Vagina (tissue), 2 donors: ENCODE results near the gene ATP5MG. TPM values are rescaled to one million over a fixed set of nuclear protein-coding genes. Genes with fewer than 3 reads are reported as not detected.
"Not testable (repeated sequence)": the region's sequence is repeated elsewhere in the genome, so short reads cannot be mapped to it uniquely, and the experiment has no call there.

ENCODE experiments used
- DNase-seq, 2 donors: peaks; one replicate each; pipeline ENCODE4 v3.0.0-alpha.2; 2017; ENCODE audit errors: extremely low spot score in 2 of 2
- H3K27ac ChIP-seq: fragments of 200-600 bp; sonication (generic); one replicate; pipeline ENCODE4 v1.5.1; 2019
- H3K27me3 ChIP-seq: fragments of 200-600 bp; sonication (generic); one replicate; pipeline ENCODE4 v1.5.1; 2019
- H3K36me3 ChIP-seq, 2 donors: fragments of 200-600 bp; sonication (generic); one replicate each; pipeline ENCODE4 v1.5.1; 2017 to 2019
- H3K4me1 ChIP-seq: fragments of 200-600 bp; sonication (generic); one replicate; pipeline ENCODE4 v1.5.1; 2019
- H3K4me3 ChIP-seq, 2 donors: fragments of 200-600 bp; sonication (generic); 1 replicate in 1 of 2; 2 replicates in 1 of 2; pipeline ENCODE4 v1.5.1; 2016 to 2019
- H3K9me3 ChIP-seq: fragments of 200-600 bp; sonication (generic); one replicate; pipeline ENCODE4 v1.5.1; 2019
- POLR2A ChIP-seq, 2 donors: fragments of 450-650 bp; IDR thresholded peaks; one replicate each; pipeline ENCODE4 v1.6.1; 2017; ENCODE audit warnings: antibody characterized with exemption in 2 of 2, mild to moderate bottlenecking in 2 of 2, moderate library complexity in 2 of 2
- POLR2AphosphoS5 ChIP-seq, 2 donors: sonication (generic); formaldehyde crosslinking; IDR thresholded peaks; one replicate each; pipeline ENCODE4 v1.9.0; 2017; ENCODE audit warnings: antibody characterized with exemption in 2 of 2, mild to moderate bottlenecking in 2 of 2, low read depth in 1 of 2; ENCODE audit not compliant: insufficient read depth in 1 of 2
- intact Hi-C: fragments of 100-400 bp; cut with DNase I; formaldehyde crosslinking; loops from one replicate; pipeline ENCODE4 v1.15.1; 2023
- total RNA-seq: library from RNA; depleted of rRNA; stranded (reverse); fragments of >200 nt; gene quantifications from one replicate; pipeline ENCODE4 v1.2.3, GENCODE V29; 2016
- TF ChIP-seq, protein P1 (sequence below), 3 experiments: fragments of 450-650 bp in 2 of 3; fragments of 200-600 bp in 1 of 3; sonication (generic) in 1 of 3; IDR thresholded peaks; one replicate each; pipeline ENCODE4 v1.5.1; 2017 to 2019; ENCODE audit warnings: antibody characterized with exemption in 3 of 3, mild to moderate bottlenecking in 2 of 3, moderate library complexity in 2 of 3

The ATP5MG gene
- total RNA-seq, 1 donor from 2014 or later, result 169 TPM

DNA sequence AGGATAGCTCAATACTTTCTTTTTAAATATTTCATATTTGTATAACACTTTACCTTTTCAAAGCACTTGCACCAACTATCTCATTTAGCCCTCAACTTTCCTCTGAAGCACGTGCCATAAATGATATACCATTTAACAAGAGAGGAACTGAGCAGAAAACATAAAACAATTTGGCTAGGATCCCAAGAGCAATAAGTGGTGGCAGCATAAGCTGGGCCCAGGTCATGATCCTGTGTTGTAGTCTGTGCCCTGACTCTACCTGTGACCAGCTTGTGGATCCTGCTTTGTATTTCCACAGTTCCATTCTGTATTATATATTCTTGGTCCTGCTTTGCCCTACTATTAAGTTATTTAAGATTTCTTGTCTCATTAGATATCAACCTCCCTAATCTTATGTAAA, 11.5 kb downstream of the ATP5MG start:
- intact Hi-C loops, result no loop called here
- DNase-seq, result no peak
- TF ChIP-seq POLR2A (IDR thresholded peaks at IDR 0.05) (no peak), POLR2AphosphoS5 (IDR thresholded peaks at IDR 0.05; ENCODE audit: insufficient read depth in 1 of 2, low read depth in 1 of 2) (no peak)
- TF ChIP-seq, protein P1, sequence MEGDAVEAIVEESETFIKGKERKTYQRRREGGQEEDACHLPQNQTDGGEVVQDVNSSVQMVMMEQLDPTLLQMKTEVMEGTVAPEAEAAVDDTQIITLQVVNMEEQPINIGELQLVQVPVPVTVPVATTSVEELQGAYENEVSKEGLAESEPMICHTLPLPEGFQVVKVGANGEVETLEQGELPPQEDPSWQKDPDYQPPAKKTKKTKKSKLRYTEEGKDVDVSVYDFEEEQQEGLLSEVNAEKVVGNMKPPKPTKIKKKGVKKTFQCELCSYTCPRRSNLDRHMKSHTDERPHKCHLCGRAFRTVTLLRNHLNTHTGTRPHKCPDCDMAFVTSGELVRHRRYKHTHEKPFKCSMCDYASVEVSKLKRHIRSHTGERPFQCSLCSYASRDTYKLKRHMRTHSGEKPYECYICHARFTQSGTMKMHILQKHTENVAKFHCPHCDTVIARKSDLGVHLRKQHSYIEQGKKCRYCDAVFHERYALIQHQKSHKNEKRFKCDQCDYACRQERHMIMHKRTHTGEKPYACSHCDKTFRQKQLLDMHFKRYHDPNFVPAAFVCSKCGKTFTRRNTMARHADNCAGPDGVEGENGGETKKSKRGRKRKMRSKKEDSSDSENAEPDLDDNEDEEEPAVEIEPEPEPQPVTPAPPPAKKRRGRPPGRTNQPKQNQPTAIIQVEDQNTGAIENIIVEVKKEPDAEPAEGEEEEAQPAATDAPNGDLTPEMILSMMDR (IDR thresholded peaks at IDR 0.05), result no peak
- Histone ChIP-seq H3K9me3 (no peaks in the 10 kb centered on the region), H3K27ac (no peak overlapping the region), H3K4me1 (no peaks in the 10 kb centered on the region), H3K4me3 (no peak overlapping the region), H3K36me3 (peaks cover 0 to 11% of the 10 kb centered on the region in 2 donors), H3K27me3 (no peaks in the 10 kb centered on the region)

DNA sequence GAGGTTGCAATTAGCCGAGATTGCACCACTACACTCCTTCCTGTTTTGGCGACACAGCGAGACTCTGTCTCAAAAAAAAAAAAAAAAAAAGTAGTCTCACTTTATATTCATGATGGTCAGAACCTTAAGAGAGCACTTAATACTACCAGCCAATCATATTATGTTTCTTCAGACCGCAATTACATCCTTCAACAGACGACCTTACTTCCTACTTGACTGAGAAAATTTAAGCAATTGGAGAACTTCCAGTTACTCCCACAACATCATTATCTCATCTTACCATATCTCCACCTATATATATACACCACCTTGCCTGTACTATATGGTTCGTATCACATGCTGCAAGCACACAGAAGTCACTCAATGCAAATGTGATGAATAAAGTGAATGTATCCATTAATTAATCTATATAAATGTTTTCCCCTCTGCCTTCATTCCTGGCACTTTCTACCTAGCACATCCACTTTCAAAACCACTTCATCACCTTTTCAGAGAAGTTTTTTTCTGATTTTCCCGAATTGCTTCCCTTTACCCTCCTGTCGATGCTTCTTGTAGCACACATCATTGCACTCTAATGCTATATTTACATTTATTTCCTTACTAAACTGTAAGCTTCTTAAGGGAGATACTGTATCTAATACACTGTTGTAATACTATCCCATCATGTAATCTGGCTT, 13.8 kb downstream of the ATP5MG start:
- Histone ChIP-seq H3K9me3 (no peaks in the 10 kb centered on the region), H3K36me3 (no peaks in the 10 kb centered on the region), H3K27me3 (no peaks in the 10 kb centered on the region), H3K4me3 (no peak overlapping the region), H3K27ac (no peak overlapping the region), H3K4me1 (no peaks in the 10 kb centered on the region)
- TF ChIP-seq, protein P1 (IDR thresholded peaks at IDR 0.05), result no peak
- no peak for TF ChIP-seq POLR2A (IDR thresholded peaks at IDR 0.05)
- TF ChIP-seq POLR2AphosphoS5 (IDR thresholded peaks at IDR 0.05; ENCODE audit: insufficient read depth in 1 of 2, low read depth in 1 of 2), result no peak
- intact Hi-C loops, result no loop called here
- DNase-seq, result no peak

DNA sequence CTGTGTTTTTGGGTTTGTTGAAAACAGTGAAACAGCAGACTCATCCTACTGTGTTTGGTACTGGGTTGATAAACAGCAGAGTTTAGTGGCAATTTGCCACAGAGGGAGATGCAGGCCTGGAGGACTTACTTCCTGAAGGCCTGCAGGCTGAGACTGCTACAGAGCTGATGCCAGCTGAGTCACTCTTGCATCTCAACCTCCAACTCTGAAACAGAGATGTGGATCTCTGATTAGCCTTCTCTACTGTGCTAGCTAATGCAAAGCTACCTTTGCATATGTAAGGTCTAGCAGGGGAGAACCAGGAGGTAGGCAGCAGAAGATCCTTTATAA, 14.3 kb downstream of the ATP5MG start:
- no peak for DNase-seq
- Histone ChIP-seq H3K4me1 (no peaks in the 10 kb centered on the region), H3K27me3 (no peaks in the 10 kb centered on the region), H3K27ac (no peak overlapping the region), H3K9me3 (no peaks in the 10 kb centered on the region), H3K36me3 (no peaks in the 10 kb centered on the region), H3K4me3 (no peak overlapping the region)
- TF ChIP-seq POLR2A (IDR thresholded peaks at IDR 0.05), result no peak
- TF ChIP-seq POLR2AphosphoS5 (IDR thresholded peaks at IDR 0.05; ENCODE audit: insufficient read depth in 1 of 2, low read depth in 1 of 2), result peak in 1 of 2 donors; percentile 8
- intact Hi-C loops, result no loop called here

DNA sequence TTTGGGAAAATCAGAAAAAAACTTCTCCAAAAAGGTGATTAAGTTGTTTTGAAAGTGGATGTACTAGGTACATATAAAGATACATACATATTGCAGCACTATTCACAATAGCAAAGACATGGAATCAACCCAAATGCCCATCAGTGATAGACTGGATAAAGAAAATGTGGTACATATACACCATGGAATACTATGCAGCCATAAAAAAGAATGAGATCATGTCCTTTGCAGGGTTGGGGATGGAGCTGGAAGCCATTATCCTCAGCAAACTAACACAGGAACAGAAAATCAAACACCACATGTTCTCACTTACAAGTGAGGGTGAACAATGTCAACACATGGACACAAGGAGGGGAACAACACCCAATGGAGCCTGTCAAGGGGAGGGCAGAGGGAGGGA, 15.5 kb downstream of the ATP5MG start:
- H3K4me3 ChIP-seq, H3K27ac ChIP-seq, intact Hi-C loops, H3K27me3 ChIP-seq, H3K9me3 ChIP-seq, DNase-seq, H3K4me1 ChIP-seq, H3K36me3 ChIP-seq: not testable (repeated sequence)

DNA sequence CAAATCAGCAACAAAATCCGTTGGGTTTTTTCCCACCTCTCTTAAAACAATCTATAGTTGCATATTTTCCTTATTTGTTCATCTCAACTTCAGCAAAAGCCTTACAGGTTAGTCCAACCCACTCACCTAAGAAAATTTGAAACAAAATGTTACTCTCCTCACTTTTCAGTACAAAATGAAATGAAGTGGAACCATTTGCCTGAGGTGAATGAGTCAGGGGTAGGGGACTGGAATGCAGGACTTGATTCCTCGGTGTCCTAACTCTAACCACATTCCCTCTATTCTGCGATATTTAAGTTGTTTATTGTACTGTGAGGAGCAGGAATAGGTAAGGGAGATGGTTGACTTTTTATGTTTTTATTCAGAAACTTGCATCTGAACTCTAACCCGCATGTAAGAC, 16.4 kb downstream of the ATP5MG start:
- TF ChIP-seq POLR2AphosphoS5 (IDR thresholded peaks at IDR 0.05; ENCODE audit: insufficient read depth in 1 of 2, low read depth in 1 of 2) (no peak), POLR2A (IDR thresholded peaks at IDR 0.05) (no peak)
- TF ChIP-seq, protein P1 (IDR thresholded peaks at IDR 0.05), result no peak
- no peak for DNase-seq
- H3K4me3 ChIP-seq, result no peak overlapping the region
- intact Hi-C loops, result no loop called here
- H3K36me3 ChIP-seq, result no peaks in the 10 kb centered on the region
- H3K27ac ChIP-seq, result no peak overlapping the region
- H3K9me3 ChIP-seq, result no peaks in the 10 kb centered on the region
- H3K27me3 ChIP-seq, result no peaks in the 10 kb centered on the region
- no peaks in the 10 kb centered on the region for H3K4me1 ChIP-seq

DNA sequence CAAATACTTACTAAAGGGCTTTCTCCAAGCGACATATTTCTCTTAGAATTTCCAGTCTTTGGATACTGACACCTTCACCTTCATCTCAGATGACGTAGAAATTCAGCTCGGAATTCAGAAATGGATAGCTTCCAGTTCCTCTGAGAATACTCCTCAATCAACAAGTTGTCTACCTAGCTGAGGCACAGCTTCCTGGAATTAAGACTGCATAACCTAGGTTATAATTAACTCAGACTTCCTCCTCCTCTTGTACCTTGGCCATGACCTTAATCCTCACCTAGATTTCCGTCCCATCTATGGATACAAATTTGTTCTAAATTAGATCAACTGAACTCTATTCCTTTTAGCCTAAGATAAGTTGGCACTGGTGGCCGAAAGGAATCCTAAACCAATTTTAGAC, 17.4 kb downstream of the ATP5MG start:
- no peak for DNase-seq
- Histone ChIP-seq H3K4me3 (no peak overlapping the region), H3K4me1 (no peaks in the 10 kb centered on the region), H3K36me3 (no peaks in the 10 kb centered on the region), H3K9me3 (no peaks in the 10 kb centered on the region), H3K27ac (no peak overlapping the region), H3K27me3 (no peaks in the 10 kb centered on the region)
- intact Hi-C loops, result no loop called here
- TF ChIP-seq POLR2AphosphoS5 (IDR thresholded peaks at IDR 0.05; ENCODE audit: insufficient read depth in 1 of 2, low read depth in 1 of 2) (no peak), POLR2A (IDR thresholded peaks at IDR 0.05) (no peak)
- TF ChIP-seq, protein P1 (IDR thresholded peaks at IDR 0.05), result no peak
